OCI-M2 (cell line): ENCODE measurements around the gene SLC12A4.
"Not testable (repeated sequence)": the region's sequence is repeated elsewhere in the genome, so short reads cannot be mapped to it uniquely, and the experiment has no call there.

Source experiments
- DNase-seq: peaks from one replicate; lab custom pipeline; 2025; ENCODE audit not compliant: unreplicated experiment; lab: John Stamatoyannopoulos, UW

SLC12A4 gene

GRCh38 chr16:67988675-67989074 is 20.2 kb upstream of the SLC12A4 start:
- no peak for DNase-seq

- no peak for DNase-seq
Measured at GRCh38 chr16:67987460-67988160, 19.2 kb upstream of the SLC12A4 start.

GRCh38 chr16:67986949-67987348 is 18.5 kb upstream of the SLC12A4 start:
- no peak for DNase-seq

GRCh38 chr16:67982011-67982696 is 13.7 kb upstream of the SLC12A4 start:
- no peak for DNase-seq

GRCh38 chr16:67979955-67980678 is 11.7 kb upstream of the SLC12A4 start, which contains the start of gene DPEP3:
Gene DPEP3, minus strand, starts transcription at chr16:67980499. Its CDS starts 119 bp downstream, at chr16:67980380.
- DNase-seq, result no peak

- DNase-seq, result no peak
Measured at GRCh38 chr16:67977469-67978227, 9.2 kb upstream of the SLC12A4 start.

- no peak for DNase-seq
Measured at GRCh38 chr16:67977005-67977404, 8.6 kb upstream of the SLC12A4 start.

GRCh38 chr16:67976205-67976604 is 7.8 kb upstream of the SLC12A4 start:
- no peak for DNase-seq

- no peak for DNase-seq
Measured at GRCh38 chr16:67975321-67976105, 7.1 kb upstream of the SLC12A4 start.

GRCh38 chr16:67972285-67972684 is 3.8 kb upstream of the SLC12A4 start:
- not testable (repeated sequence) for DNase-seq

- no peak for DNase-seq
Measured at GRCh38 chr16:67971111-67971510, 2.7 kb upstream of the SLC12A4 start.

GRCh38 chr16:67969254-67970039 is 1.0 kb upstream of the SLC12A4 start:
- no peak for DNase-seq

GRCh38 chr16:67967958-67968399 is 458 bp downstream of the SLC12A4 start:
- no peak for DNase-seq

- no peak for DNase-seq
Measured at GRCh38 chr16:67967183-67967957, 1.1 kb downstream of the SLC12A4 start.

- no peak for DNase-seq
Measured at GRCh38 chr16:67966549-67967182, 1.8 kb downstream of the SLC12A4 start.

GRCh38 chr16:67965668-67966548 is 2.5 kb downstream of the SLC12A4 start:
- no peak for DNase-seq

- DNase-seq, result no peak
Measured at GRCh38 chr16:67964477-67965131, 3.8 kb downstream of the SLC12A4 start.
